Upper lobe of left lung (tissue), 4 donors: ENCODE results near the gene SPATA13.

ENCODE experiments used
- POLR2A ChIP-seq, 4 donors: fragments of 450-650 bp; IDR thresholded peaks; one replicate each; pipeline ENCODE4 v1.5.1; 2016 to 2017; ENCODE audit warnings: antibody characterized with exemption in 4 of 4, mild to moderate bottlenecking in 2 of 4
- POLR2AphosphoS5 ChIP-seq, 2 donors: sonication (generic); formaldehyde crosslinking; IDR thresholded peaks; one replicate each; pipeline ENCODE4 v1.5.1; 2017; ENCODE audit warnings: antibody characterized with exemption in 2 of 2
- TF ChIP-seq, protein P1 (sequence below), 6 experiments: fragments of 450-650 bp in 4 of 6; fragments of 200-600 bp in 2 of 6; sonication (generic) in 2 of 6; IDR thresholded peaks; one replicate each; pipeline ENCODE4 v1.5.1; 2016 to 2019; ENCODE audit warnings: antibody characterized with exemption in 6 of 6

DNA sequence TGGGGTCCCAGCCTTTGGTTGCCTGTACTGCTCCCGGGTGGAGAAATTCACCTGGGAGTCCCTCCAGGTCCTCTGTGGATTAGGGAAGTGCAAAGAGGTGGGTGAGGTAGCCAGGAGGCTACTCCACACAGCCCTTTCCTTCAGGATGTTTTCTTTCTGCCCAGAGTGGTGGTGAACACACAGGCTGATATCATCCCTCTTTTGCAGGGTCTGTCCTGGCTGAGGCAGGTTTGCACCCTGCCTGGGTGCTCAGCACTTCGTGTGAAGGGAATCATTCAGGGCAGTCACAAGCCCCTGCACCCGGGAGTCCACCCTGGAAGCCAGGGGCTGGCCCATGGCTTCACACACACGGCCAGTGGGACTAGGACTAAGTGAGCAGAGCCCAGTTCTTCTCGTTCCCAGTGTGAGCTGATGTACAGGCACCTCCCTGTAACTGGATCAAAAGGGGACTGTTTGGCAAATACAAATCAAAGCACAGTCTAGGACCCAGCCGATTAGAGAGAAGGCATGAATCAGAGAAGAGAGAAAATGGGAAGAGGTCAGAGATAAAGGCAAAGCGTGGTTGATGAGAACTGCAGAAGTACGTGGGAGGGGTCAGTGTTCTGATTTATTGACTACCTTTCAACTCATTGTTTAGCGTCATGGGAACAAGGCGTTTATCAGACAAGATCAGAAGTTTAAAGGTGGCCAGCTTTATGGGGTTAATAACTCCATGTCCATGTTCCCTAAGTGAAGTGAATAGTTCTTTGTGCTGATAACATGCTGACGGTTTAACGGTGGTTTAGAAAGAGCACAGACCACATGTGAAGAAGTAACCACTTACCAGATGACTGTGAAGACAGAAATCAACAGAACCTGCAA is 30.4 kb upstream of the SPATA13 start:
- TF ChIP-seq, protein P1, sequence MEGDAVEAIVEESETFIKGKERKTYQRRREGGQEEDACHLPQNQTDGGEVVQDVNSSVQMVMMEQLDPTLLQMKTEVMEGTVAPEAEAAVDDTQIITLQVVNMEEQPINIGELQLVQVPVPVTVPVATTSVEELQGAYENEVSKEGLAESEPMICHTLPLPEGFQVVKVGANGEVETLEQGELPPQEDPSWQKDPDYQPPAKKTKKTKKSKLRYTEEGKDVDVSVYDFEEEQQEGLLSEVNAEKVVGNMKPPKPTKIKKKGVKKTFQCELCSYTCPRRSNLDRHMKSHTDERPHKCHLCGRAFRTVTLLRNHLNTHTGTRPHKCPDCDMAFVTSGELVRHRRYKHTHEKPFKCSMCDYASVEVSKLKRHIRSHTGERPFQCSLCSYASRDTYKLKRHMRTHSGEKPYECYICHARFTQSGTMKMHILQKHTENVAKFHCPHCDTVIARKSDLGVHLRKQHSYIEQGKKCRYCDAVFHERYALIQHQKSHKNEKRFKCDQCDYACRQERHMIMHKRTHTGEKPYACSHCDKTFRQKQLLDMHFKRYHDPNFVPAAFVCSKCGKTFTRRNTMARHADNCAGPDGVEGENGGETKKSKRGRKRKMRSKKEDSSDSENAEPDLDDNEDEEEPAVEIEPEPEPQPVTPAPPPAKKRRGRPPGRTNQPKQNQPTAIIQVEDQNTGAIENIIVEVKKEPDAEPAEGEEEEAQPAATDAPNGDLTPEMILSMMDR (IDR thresholded peaks at IDR 0.05), result no peak
- TF ChIP-seq POLR2AphosphoS5 (IDR thresholded peaks at IDR 0.05) (no peak), POLR2A (IDR thresholded peaks at IDR 0.05) (no peak)
